HEK293T (cell line): ENCODE data around the gene RABGAP1L.

ENCODE experiments used
- CTCF ChIA-PET: fragments of 350-600 bp; formaldehyde crosslinking; extraction: SDS; loops from one replicate; lab custom pipeline; 2021; ENCODE audit warnings: antibody characterized with exemption, inconsistent platforms; lab: Yijun Ruan, JAX
- POLR2A ChIA-PET: fragments of 350-600 bp; formaldehyde crosslinking; extraction: SDS; loops from one replicate; lab custom pipeline; 2020; ENCODE audit warnings: antibody characterized with exemption, inconsistent platforms; lab: Yijun Ruan, JAX
- DNase-seq: peaks from one replicate; pipeline ENCODE4 v3.0.0; 2012; ENCODE audit warnings: mixed read lengths; ENCODE audit errors: extremely low spot score
- ARNT ChIP-seq: fragments of 450-650 bp; IDR thresholded peaks from 2 replicates; pipeline ENCODE4 v1.6.1; 2017; ENCODE audit warnings: mild to moderate bottlenecking
- BHLHE40 ChIP-seq: fragments of 450-650 bp; IDR thresholded peaks from 2 replicates; pipeline ENCODE4 v1.6.1; 2016; ENCODE audit warnings: mild to moderate bottlenecking, moderate library complexity, borderline replicate concordance
- CTBP1 ChIP-seq: fragments of 450-650 bp; IDR thresholded peaks from 2 replicates; pipeline ENCODE4 v1.6.1; 2016; ENCODE audit warnings: borderline replicate concordance
- ELF4 ChIP-seq: fragments of 450-650 bp; IDR thresholded peaks from 2 replicates; pipeline ENCODE4 v1.6.1; 2017; ENCODE audit warnings: antibody characterized with exemption
- FOXA1 ChIP-seq: fragments of 450-650 bp; IDR thresholded peaks from 2 replicates; pipeline ENCODE4 v1.6.1; 2016; ENCODE audit warnings: mild to moderate bottlenecking
- FOXK2 ChIP-seq: fragments of 450-650 bp; IDR thresholded peaks from 2 replicates; pipeline ENCODE4 v1.6.1; 2016; ENCODE audit warnings: mild to moderate bottlenecking
- FOXM1 ChIP-seq: fragments of 450-650 bp; IDR thresholded peaks from 2 replicates; pipeline ENCODE4 v1.6.1; 2017; ENCODE audit warnings: mild to moderate bottlenecking, borderline replicate concordance
- HDGF ChIP-seq: fragments of 450-650 bp; IDR thresholded peaks from 2 replicates; pipeline ENCODE4 v1.6.1; 2017; ENCODE audit warnings: antibody characterized with exemption, borderline replicate concordance
- L3MBTL2 ChIP-seq: fragments of 450-650 bp; conservative IDR thresholded peaks from 2 replicates; pipeline ENCODE4 v1.6.1; 2016; ENCODE audit warnings: mild to moderate bottlenecking
- LEF1 ChIP-seq: fragments of 450-650 bp; IDR thresholded peaks from 2 replicates; pipeline ENCODE4 v1.6.1; 2017; ENCODE audit warnings: mild to moderate bottlenecking, borderline replicate concordance
- NFRKB ChIP-seq: fragments of 450-650 bp; IDR thresholded peaks from 2 replicates; pipeline ENCODE4 v1.6.1; 2016; ENCODE audit warnings: mild to moderate bottlenecking, moderate library complexity
- SP1 ChIP-seq: fragments of 450-650 bp; IDR thresholded peaks from 2 replicates; pipeline ENCODE4 v1.6.1; 2017
- SUZ12 ChIP-seq: fragments of 450-650 bp; IDR thresholded peaks from 2 replicates; pipeline ENCODE4 v1.6.1; 2016; ENCODE audit warnings: mild to moderate bottlenecking
- TARDBP ChIP-seq: fragments of 450-650 bp; IDR thresholded peaks from 2 replicates; pipeline ENCODE4 v1.6.1; 2016
- ZNF384 ChIP-seq: fragments of 450-650 bp; IDR thresholded peaks from 2 replicates; pipeline ENCODE4 v1.6.1; 2016
- TF ChIP-seq, protein P1 (sequence below): fragments of 450-650 bp; IDR thresholded peaks from 2 replicates; pipeline ENCODE4 v1.6.1; 2016

RABGAP1L gene

GRCh38 chr1:174988986-174989385 lies 829.7 kb downstream of the RABGAP1L start:
- DNase-seq = no peak
- no peak for TF ChIP-seq CTBP1
- TF ChIP-seq, protein P1, sequence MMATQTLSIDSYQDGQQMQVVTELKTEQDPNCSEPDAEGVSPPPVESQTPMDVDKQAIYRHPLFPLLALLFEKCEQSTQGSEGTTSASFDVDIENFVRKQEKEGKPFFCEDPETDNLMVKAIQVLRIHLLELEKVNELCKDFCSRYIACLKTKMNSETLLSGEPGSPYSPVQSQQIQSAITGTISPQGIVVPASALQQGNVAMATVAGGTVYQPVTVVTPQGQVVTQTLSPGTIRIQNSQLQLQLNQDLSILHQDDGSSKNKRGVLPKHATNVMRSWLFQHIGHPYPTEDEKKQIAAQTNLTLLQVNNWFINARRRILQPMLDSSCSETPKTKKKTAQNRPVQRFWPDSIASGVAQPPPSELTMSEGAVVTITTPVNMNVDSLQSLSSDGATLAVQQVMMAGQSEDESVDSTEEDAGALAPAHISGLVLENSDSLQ = no peak
- no peak for TF ChIP-seq ARNT
- TF ChIP-seq LEF1 = no peak
- TF ChIP-seq BHLHE40 = no peak
- no peak for TF ChIP-seq FOXM1
- TF ChIP-seq HDGF = no peak
- TF ChIP-seq FOXK2 = no peak
- no peak for TF ChIP-seq FOXA1
- TF ChIP-seq SP1 = no peak
- no peak for TF ChIP-seq TARDBP
- no peak for TF ChIP-seq ELF4
- no peak for TF ChIP-seq ZNF384
- no peak for TF ChIP-seq SUZ12
- no peak for TF ChIP-seq NFRKB
- TF ChIP-seq L3MBTL2 = no peak
- CTCF ChIA-PET = interaction anchor here (0.6 to 1.4 kb wide), 2 partner anchors 727 to 1151 kb away, joined by 3 read pairs; no protein-coding TSS in a partner anchor
- POLR2A ChIA-PET = interaction anchor here (1.9 kb wide), 1 partner anchor 11 kb away, joined by 12 read pairs; the partner anchor contains the start of gene CACYBP

GRCh38 chr1:174989536-174990220 lies 830.4 kb downstream of the RABGAP1L start:
- TF ChIP-seq ARNT (no peak), SP1 (no peak), BHLHE40 (no peak), SUZ12 (no peak), ZNF384 (no peak), L3MBTL2 (no peak), TARDBP (no peak), FOXK2 (no peak), CTBP1 (no peak), ELF4 (no peak), HDGF (no peak), NFRKB (no peak), FOXA1 (no peak), FOXM1 (no peak), LEF1 (no peak)
- TF ChIP-seq, protein P1 = no peak
- POLR2A ChIA-PET = interaction anchor here (1.9 kb wide), 1 partner anchor 10 kb away, joined by 12 read pairs; the partner anchor contains the start of gene CACYBP
- CTCF ChIA-PET = interaction anchor here (0.6 to 1.4 kb wide), 2 partner anchors 728 to 1150 kb away, joined by 3 read pairs; no protein-coding TSS in a partner anchor
- DNase-seq = no peak

DNA sequence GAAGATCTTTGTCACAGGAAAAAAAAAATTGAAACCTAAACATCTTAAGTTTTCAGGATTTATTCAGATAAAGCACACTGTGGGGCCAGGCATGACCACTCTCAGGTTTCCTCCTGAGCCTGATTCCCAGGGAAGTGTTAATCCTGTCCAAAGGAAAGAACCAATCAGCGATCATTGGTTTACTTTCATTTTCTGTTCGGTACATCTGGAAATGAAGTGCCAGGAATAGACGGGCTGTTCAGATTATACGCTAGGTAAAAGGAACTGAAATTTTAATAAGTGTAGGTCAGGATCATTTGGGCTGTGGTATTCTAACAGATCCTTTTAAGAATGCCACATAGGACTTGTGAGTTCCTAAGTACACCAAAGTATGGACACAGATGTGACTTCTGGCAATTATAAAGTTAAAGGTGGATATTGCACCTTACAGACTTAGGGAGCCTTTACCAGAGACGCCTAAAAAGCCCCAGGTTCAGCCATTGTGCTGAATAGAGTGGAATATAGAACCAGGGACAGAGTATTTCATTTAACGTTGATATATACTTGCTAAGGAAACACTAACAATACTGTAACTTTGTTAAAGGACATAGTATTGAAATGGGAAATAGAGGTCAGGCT lies 831.2 kb downstream of the RABGAP1L start:
- POLR2A ChIA-PET = interaction anchor here (1.9 kb wide), 1 partner anchor 9 kb away, joined by 12 read pairs; the partner anchor contains the start of gene CACYBP
- TF ChIP-seq FOXA1 (no peak), LEF1 (no peak), BHLHE40 (no peak), FOXK2 (no peak), L3MBTL2 (no peak), TARDBP (no peak)
- TF ChIP-seq, protein P1 = no peak
- CTCF ChIA-PET = interaction anchor here (1.4 kb wide), 1 partner anchor 728 kb away, joined by 3 read pairs; no protein-coding TSS in a partner anchor
- DNase-seq = no peak

- TF ChIP-seq, protein P1 = peak; percentile 35
- no peak for TF ChIP-seq SUZ12
- no peak for DNase-seq
- ChIA-PET POLR2A (interaction anchor here (0.8 kb wide), 1 partner anchor 9 kb away, joined by 3 read pairs; no protein-coding TSS in a partner anchor), CTCF (interaction anchor here (0.6 kb wide), 1 partner anchor 221 kb away, joined by 3 read pairs; no protein-coding TSS in a partner anchor)
Observed at GRCh38 chr1:174991473-174991872, 832.2 kb downstream of the RABGAP1L start.

DNA sequence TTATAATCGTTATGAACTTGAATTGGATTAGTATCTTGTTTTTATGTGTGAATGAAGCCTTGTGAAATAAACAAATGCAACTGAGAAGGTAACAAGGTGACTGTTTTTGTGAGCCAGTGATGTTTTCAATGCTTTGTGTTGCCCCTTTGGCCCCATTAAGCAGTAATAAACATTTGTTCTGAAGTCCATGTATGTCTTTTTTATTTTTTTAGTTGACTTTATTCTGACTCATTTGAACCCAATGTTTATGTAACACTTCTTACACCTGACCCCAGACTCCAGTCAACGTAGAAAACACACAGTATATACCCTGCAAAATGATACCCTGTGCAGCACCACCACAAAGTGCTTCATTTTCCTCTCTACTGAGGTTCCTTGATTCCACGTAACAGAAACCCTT lies 835.8 kb downstream of the RABGAP1L start:
- ChIA-PET POLR2A (no interaction called here), CTCF (no interaction called here)
- no peak for TF ChIP-seq ARNT
- TF ChIP-seq NFRKB = no peak
- TF ChIP-seq ZNF384 = no peak
- TF ChIP-seq SUZ12 = no peak
- no peak for TF ChIP-seq FOXK2
- no peak for TF ChIP-seq HDGF
- no peak for TF ChIP-seq FOXA1
- no peak for TF ChIP-seq ELF4
- no peak for TF ChIP-seq CTBP1
- TF ChIP-seq BHLHE40 = no peak
- DNase-seq = no peak
